K562 (cell line): Measurements from ENCODE around the gene SLC39A9. TPM values are rescaled to one million over a fixed set of nuclear protein-coding genes. Genes with fewer than 3 reads are reported as not detected.

Experiments used
- ATAC-seq: fragments of 200-7000 bp; cut with Tn5 transposase; 3 replicates; pipeline ENCODE4 v1.9.1; 2020; ENCODE audit warnings: moderate library complexity
- BruUV-seq: library from RNA; stranded (reverse); fragments of 400-500 nt; replicated peaks from 2 replicates; lab custom pipeline; 2021; lab: Mats Ljungman, UMichigan
- CTCF ChIA-PET: fragments of 300-600 bp; formaldehyde crosslinking; extraction: SDS; loops from one replicate; lab custom pipeline; 2021; ENCODE audit warnings: low intra/inter-chr PET ratio; lab: Yijun Ruan, JAX
- POLR2A ChIA-PET: fragments of 300-600, 350-650 bp; sonication (Branson Sonifier 250); formaldehyde crosslinking; extraction: SDS; loops from one replicate; lab custom pipeline; 2021; ENCODE audit warnings: antibody characterized with exemption, inconsistent platforms; lab: Yijun Ruan, JAX
- DNase-seq, 4 experiments: peaks; one replicate each; pipeline versions ENCODE4 v3.0.0 to v3.0.0-alpha.2; 2011 to 2018; ENCODE audit warnings: low spot score in 3 of 4, mixed read lengths in 3 of 4; ENCODE audit errors: extremely low read depth in 1 of 4
- FAIRE-seq: peaks from 2 replicates; lab custom pipeline; 2011; peaks lifted over from hg19 to GRCh38; lab: Jason Lieb, UNC
- H2AFZ ChIP-seq: 2 replicates; pipeline ENCODE4 v1.6.0; 2011; ENCODE audit warnings: low read depth, low read length, control low read depth, inconsistent platforms
- H3K27ac ChIP-seq: fragments of 200-600 bp; 3 replicates; pipeline ENCODE4 v1.8.0; 2011; ENCODE audit warnings: low read depth, mild to moderate bottlenecking, control low read depth, inconsistent platforms, low read length, moderate library complexity, mixed read lengths; ENCODE audit errors: extremely low read depth
- H3K27me3 ChIP-seq, 2 experiments: fragments of 300-600 bp in 1 of 2; 2 replicates in 1 of 2; 3 replicates in 1 of 2; pipeline versions ENCODE4 v1.6.0 to v1.8.0; 2011; ENCODE audit warnings: inconsistent platforms in 2 of 2, low read length in 2 of 2, mild to moderate bottlenecking in 1 of 2, mixed read lengths in 1 of 2, moderate library complexity in 1 of 2; ENCODE audit not compliant: control insufficient read depth in 2 of 2, insufficient read depth in 2 of 2
- H3K36me3 ChIP-seq: fragments of 300-600 bp; 3 replicates; pipeline ENCODE4 v1.8.0; 2011; ENCODE audit warnings: mild to moderate bottlenecking, low read length, inconsistent platforms; ENCODE audit not compliant: control insufficient read depth, insufficient read depth
- H3K4me1 ChIP-seq, 2 experiments: fragments of 200-600 bp in 1 of 2; replicated peaks in 1 of 2; 2 replicates in 1 of 2; 3 replicates in 1 of 2; pipeline versions ENCODE4 v1.5.1 to v1.8.0; 2011; ENCODE audit warnings: inconsistent platforms in 2 of 2, low read length in 2 of 2, mild to moderate bottlenecking in 1 of 2, mixed read lengths in 1 of 2, moderate library complexity in 1 of 2; ENCODE audit not compliant: control insufficient read depth in 2 of 2, insufficient read depth in 2 of 2
- H3K4me2 ChIP-seq: 2 replicates; pipeline ENCODE4 v1.6.1; 2011; ENCODE audit warnings: low read length, control low read depth, inconsistent platforms, mixed read lengths; ENCODE audit not compliant: insufficient read depth
- H3K4me3 ChIP-seq: fragments of 200-600 bp; sonication (generic), shearing (Covaris generic); 2 replicates; pipeline ENCODE4 v1.5.1; 2016; ENCODE audit warnings: control low read depth, inconsistent platforms
- H3K79me2 ChIP-seq: fragments of 200-600 bp; 3 replicates; pipeline ENCODE4 v1.8.0; 2011; ENCODE audit warnings: low read length, inconsistent platforms; ENCODE audit not compliant: control insufficient read depth, insufficient read depth
- H3K9ac ChIP-seq, 2 experiments: 2 replicates each; pipeline versions ENCODE4 v1.6.0 to v1.6.1; 2011; ENCODE audit warnings: low read depth in 2 of 2, low read length in 2 of 2, control low read depth in 1 of 2, inconsistent platforms in 1 of 2, mild to moderate bottlenecking in 1 of 2, mixed read lengths in 1 of 2; ENCODE audit not compliant: insufficient read depth in 1 of 2
- H3K9me1 ChIP-seq: one replicate; pipeline ENCODE4 v1.6.0; 2011; ENCODE audit warnings: inconsistent platforms, mild to moderate bottlenecking, low read length, moderate library complexity; ENCODE audit not compliant: control insufficient read depth, insufficient read depth
- H3K9me3 ChIP-seq: replicated peaks from 2 replicates; pipeline ENCODE4 v1.5.1; 2011; ENCODE audit warnings: low read depth, low read length, inconsistent platforms; ENCODE audit not compliant: control insufficient read depth, insufficient read depth
- H4K20me1 ChIP-seq: replicated peaks from 2 replicates; pipeline ENCODE4 v1.6.1; 2011; ENCODE audit warnings: low read length, inconsistent platforms, mixed read lengths; ENCODE audit not compliant: control insufficient read depth, insufficient read depth
- CTCF ChIP-seq, 3 experiments: IDR thresholded peaks in 2 of 3; conservative IDR thresholded peaks in 1 of 3; 2 replicates each; pipeline ENCODE4 v1.5.1; 2011 to 2012; ENCODE audit warnings: low read length in 3 of 3, mild to moderate bottlenecking in 3 of 3, control low read depth in 2 of 3, improper control_type of control experiment in 1 of 3, inconsistent platforms in 1 of 3, low read depth in 1 of 3, mixed read lengths in 1 of 3, moderate library complexity in 1 of 3; ENCODE audit not compliant: insufficient read depth in 2 of 3
- HMG20B ChIP-seq: fragments of 250-450 bp; sonication (Bioruptor Pico); IDR thresholded peaks from 2 replicates; pipeline ENCODE4 v1.5.0; 2021; ENCODE audit warnings: mild to moderate bottlenecking
- RUNX1 ChIP-seq: sonication (generic); IDR thresholded peaks from 2 replicates; pipeline ENCODE4 v1.6.1; 2016; ENCODE audit warnings: antibody characterized with exemption, low read depth
- SMARCE1 ChIP-seq: fragments of 450-650 bp; IDR thresholded peaks from 2 replicates; pipeline ENCODE4 v1.7.1; 2016; ENCODE audit warnings: mild to moderate bottlenecking
- SNIP1 ChIP-seq: fragments of 450-650 bp; IDR thresholded peaks from 2 replicates; pipeline ENCODE4 v1.7.1; 2017; ENCODE audit warnings: low read depth, mild to moderate bottlenecking
- YBX1 ChIP-seq: fragments of 450-650 bp; IDR thresholded peaks from 2 replicates; pipeline ENCODE4 v1.7.1; 2016; ENCODE audit warnings: mild to moderate bottlenecking
- WGBS: fragments of 100-300 bp; shearing (Covaris generic); methylation state at CpG from one replicate; pipeline ENCODE4 v1.1.6; 2016; ENCODE audit warnings: low coverage, mixed read lengths; ENCODE audit not compliant: insufficient coverage; ENCODE audit errors: missing lambda C conversion rate; 5-methylcytosine and 5-hydroxymethylcytosine counted together
- in situ Hi-C: fragments of 300-500 bp; cut with MboI; formaldehyde crosslinking; loops from 4 replicates; pipeline ENCODE4 v1.15.0; 2018; ENCODE audit warnings: inconsistent platforms, mixed read lengths
- intact Hi-C: fragments of 100-400 bp; cut with micrococcal nuclease; formaldehyde crosslinking; loops from 2 replicates; pipeline ENCODE4 v1.14.2; 2022
- polyA plus RNA-seq, 8 experiments: library from polyadenylated mRNA; depleted of rRNA in 4 of 8; stranded (reverse) in 5 of 8; unstranded in 3 of 8; fragments of >200 nt; fragmentation: Nextera tagmentation in 2 of 8; fragmentation: Illumina TruSeq in 1 of 8; extraction: Ambion mirVana in 2 of 8; extraction: Trizol in 1 of 8; gene quantifications; 2 replicates each; pipeline versions ENCODE4 v1.2.1 to v1.2.3, GENCODE V29; 2011 to 2014; ENCODE audit warnings: inconsistent platforms in 1 of 8, missing spikeins in 1 of 8
- total RNA-seq, 7 experiments: library from RNA; depleted of rRNA in 6 of 7; stranded (reverse); fragments of >200 nt in 6 of 7; fragmentation: Illumina TruSeq in 2 of 7; extraction: Trizol in 2 of 7; gene quantifications; 2 replicates each; pipeline versions ENCODE4 v1.2.1 to v1.2.3, GENCODE V29; 2011 to 2021; ENCODE audit warnings: low replicate concordance in 1 of 7

The SLC39A9 gene
- total and polyA plus RNA-seq, 9 of the 15 experiments (the other 6 are each of a cell fraction or from before 2014, with no cell fraction given), result 18.4 to 66.0 (median 32.5) TPM

DNA sequence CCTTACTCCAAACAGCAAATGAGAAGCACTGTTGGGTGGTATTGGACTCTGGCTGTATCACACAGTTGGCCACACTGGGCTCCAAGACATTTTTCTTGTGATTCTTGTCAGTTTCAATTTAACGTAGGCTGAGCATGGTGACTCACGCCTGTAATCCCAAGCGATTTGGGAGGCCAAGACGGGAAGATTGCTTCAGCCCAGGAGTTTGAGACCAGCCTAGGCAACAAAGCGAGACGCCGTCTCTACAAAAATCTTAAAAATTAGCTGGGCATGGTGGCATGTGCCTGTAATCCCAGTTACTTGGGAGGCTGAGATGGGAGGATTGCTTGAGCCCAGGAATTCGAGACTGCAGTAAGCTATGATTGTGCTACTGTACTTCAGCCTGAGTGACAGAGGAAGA lies 50.7 kb downstream of the SLC39A9 start:
- H3K4me1 ChIP-seq, result no peaks in the 10 kb centered on the region
- TF ChIP-seq YBX1, result no peak
- TF ChIP-seq SNIP1, result no peak
- TF ChIP-seq SMARCE1, result no peak
- no peak for TF ChIP-seq CTCF (IDR thresholded peaks at IDR 0.05 in 2 of 3, conservative IDR thresholded peaks at IDR 0.05 in 1 of 3; ENCODE audit: insufficient read depth in 2 of 3, low read depth in 1 of 3, low read length in 3 of 3)
- TF ChIP-seq RUNX1, result no peak
- TF ChIP-seq HMG20B (CRISPR knock-in tag), result no peak
- intact Hi-C loops (no loop called here), in situ Hi-C loops (no loop called here)
- H3K9me1 ChIP-seq, result no peaks in the 10 kb centered on the region
- ChIA-PET POLR2A (no interaction called here), CTCF (interaction anchor here (1.3 kb wide), 1 partner anchor 24 kb away, joined by 3 read pairs; no protein-coding TSS in a partner anchor)
- no peak overlapping the region for H2AFZ ChIP-seq
- no peaks in the 10 kb centered on the region for H3K9me3 ChIP-seq
- ATAC-seq, result no peak
- BruUV-seq, result no TSS peak
- no peak for DNase-seq
- no peaks in the 10 kb centered on the region for H3K79me2 ChIP-seq
- H3K36me3 ChIP-seq, result peaks cover 5% of the 10 kb centered on the region; the same call in 2 of the 3 replicates
- H4K20me1 ChIP-seq, result no peaks in the 10 kb centered on the region
- WGBS, result 84% methylated on average over 7 of the region's 8 CpGs
- H3K9ac ChIP-seq, result no peak overlapping the region
- no peaks in the 10 kb centered on the region for H3K27me3 ChIP-seq
- H3K4me3 ChIP-seq, result no peak overlapping the region
- no peak for FAIRE-seq
- H3K4me2 ChIP-seq, result no peak overlapping the region
- no peak overlapping the region for H3K27ac ChIP-seq
